GM21360 (cell line): ENCODE measurements around the gene CFAP92.
"Not testable (repeated sequence)": the region's sequence is repeated elsewhere in the genome, so short reads cannot be mapped to it uniquely, and the experiment has no call there.

Source experiments
- ATAC-seq: cut with Tn5 transposase; IDR thresholded peaks from one replicate; pipeline ENCODE4 v1.9.1; 2021; ENCODE audit warnings: mild to moderate bottlenecking, moderate library complexity; ENCODE audit not compliant: unreplicated experiment

CFAP92 gene

DNA sequence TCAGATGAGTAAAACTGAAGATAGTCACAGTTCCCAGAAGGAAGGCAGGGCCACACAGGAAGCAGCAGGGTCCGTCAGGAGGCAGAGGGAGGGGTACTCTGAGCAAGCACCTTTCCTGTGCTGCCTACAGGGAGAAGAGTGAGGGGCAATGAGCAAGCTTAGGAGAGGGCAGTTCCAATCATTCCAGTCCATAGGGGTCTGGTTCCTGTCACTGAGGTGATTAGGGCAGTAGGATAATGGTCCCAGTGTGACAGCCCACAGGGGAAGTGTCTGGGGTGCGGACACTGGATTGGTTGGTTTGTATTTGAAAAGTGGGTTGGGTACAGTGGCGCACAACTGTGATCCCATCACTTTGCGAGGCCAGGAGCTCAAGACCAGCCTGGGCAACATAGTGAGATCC lies 121.6 kb downstream of the CFAP92 start:
- no peak for ATAC-seq

DNA sequence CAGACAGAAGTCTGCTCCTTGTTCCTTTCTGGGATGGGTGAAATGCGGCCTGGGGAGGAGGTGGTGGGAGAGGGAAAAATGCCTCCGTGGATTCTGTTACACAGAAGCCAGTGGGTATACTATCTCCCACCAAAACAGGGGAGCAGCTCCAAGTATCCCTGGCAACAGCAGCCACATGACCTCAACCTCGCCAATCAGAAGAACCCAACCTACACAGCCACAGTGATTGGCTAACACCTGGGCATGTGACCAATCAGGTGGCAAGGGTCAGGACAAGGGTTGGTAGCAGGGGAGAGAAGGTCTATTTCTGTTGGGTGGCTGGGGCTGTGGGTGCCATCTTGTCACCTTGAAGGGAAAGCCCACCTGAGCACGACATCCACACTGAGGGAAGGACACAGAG lies 123.5 kb downstream of the CFAP92 start:
- ATAC-seq: no peak

DNA sequence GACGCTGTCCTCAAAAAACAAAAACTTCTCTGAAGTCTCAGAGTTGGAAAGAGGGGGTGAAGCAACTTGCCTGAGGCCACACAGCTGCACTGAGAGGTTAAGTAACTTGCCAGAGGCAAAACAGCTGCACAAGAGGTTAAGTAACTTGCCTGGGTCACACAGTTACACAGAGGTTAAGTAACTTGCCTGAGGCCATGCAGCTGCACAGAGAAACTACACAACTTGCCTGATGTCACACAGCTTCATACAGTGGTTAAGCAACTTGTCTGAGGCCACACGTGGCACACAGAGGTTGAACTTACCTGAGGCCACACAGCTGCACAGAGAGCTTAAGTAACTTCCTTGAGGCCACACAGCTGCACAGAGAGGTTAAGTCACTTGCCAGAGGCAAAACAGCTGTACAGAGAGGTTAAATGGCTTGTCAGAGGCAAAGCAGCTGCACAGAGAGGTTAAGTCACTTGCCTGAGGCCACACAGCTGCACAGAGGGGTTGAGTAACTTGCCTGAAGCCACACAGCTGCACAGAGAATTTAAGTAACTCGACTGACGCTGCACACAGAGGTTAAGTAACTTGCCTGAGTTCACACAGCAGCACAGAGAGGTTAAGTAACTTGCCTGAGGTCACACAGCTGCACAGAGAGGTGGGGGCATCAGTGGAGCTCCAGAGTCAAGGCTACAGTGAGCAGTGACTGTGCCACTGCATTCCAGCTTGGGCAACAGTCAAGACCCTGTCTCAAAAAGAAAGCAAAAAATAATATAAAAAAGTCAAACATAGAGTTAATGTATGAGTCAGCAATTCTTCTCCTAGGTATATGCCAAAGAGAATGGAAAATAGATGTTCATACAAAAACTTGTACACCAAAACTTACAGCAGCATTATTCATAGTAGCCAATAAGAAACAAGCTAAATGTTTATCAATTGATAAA lies 126.4 kb downstream of the CFAP92 start:
- ATAC-seq: no peak

DNA sequence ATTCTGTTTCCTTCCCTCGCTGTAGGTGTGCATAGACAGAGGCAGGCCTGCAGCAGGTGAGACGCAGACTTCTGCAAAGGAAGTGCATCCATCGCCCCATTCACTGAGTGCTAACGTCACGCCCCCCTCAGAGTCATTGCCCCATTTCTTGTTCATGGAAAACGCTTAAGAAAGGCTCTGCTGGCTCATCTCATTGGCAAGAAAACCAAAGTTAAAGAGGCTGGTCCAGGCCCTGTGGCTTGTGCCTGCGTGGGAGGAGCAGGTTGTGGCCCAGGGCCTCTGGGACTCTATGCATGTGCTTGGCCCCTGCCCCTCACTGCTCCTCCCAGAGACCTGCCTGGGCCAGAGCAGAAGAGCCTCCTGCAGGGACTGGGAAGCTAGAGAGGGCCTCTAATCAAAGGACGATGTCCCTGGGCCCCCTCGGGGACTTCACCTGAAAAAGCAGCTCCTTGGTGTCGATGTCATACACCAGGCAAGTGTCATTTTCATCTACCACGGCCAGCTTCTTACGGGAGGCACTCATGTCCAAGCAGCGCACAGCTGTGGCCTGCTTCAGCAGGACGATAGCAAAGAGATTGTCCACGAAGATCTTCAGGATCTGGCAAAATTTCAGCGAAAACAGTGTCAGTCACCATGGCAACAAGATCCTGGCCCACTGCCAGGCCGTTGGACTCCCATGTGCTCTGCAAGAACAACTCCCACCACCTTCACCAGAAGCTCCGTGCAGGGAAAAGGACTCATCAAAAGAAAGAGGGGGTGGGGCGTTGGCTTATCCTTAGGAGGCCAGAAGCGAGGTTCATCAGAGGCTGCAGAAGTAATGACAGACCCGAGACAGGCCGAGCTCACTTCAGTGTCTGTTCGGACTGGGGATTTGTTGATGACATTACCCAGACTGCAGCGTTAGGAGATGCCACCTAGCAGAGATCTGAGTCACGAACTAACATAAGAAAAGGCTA lies 128.7 kb downstream of the CFAP92 start:
- ATAC-seq: not testable (repeated sequence)

DNA sequence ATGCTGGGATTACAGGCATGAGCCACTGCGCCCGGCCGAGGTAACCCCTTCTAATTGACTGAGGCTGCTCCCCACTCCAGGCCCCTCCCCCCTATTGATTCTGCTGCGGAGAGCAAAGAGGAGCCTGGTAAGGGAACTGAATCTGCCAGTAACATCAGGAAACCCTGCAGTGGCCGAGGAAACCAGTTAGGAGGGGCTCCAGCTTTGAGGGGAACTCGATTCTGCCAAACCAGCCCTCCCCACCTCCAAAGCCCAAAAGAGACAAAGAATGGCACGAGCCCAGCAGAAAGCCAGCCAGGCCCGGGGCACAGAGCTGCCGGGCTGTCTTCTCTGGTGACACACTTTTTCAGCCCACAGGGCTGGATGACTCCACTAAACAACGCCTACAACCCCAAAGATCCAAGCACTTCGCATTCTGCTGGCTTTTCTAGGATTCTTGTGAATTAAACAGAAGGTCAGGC lies 129.5 kb downstream of the CFAP92 start:
- ATAC-seq: no peak

DNA sequence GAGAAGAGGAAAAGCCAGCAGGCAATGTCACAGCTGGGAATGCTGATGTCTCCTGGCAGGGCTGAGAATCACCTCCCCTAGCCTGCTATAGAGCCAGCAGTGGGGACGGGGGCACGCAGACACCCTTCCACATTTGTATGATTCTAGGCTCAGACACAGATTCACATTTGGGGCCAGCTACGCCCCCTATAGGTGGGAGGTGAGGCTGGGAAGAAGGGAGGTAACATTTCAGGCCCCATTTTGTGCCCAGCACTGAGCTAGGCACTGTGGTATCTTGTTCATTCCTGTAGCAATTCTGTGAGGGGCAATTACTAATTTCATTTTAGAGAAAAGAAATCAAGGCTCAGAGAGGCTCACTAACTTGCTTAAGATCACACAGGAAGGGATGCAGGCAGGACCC lies 130.3 kb downstream of the CFAP92 start:
- no peak for ATAC-seq

DNA sequence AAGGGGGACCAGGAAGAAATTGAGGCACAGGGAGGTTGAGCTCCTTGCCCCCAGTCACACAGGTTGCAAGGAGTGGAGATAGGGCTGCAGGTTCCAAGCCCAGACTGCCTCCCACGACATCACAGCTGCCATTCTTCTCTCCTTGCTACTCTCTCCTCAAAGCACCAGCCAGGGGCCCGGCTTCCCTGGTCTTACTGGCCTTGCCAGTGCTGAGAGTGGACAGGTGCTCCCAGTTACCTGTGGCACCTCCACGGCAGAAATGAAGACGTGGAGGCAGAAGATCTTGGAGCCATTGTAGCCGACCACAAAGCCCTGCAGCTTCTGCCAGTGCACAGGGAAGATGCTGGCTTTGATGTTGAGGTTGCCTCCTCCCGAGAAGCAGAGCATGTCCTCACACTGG lies 132.4 kb downstream of the CFAP92 start:
- ATAC-seq: no peak
